CD14-positive monocyte (primary cell): Measurements from ENCODE around the gene CUL4A. TPM values are rescaled to one million over a fixed set of nuclear protein-coding genes. Genes with fewer than 3 reads are reported as not detected.

ENCODE experiments used
- DNase-seq, 3 donors: peaks; one replicate each; pipeline ENCODE4 v3.0.0-alpha.2; 2011 to 2022
- H2AFZ ChIP-seq: 2 replicates; pipeline ENCODE4 v1.6.0; 2012; ENCODE audit warnings: mild to moderate bottlenecking, low read depth, low read length, inconsistent platforms; ENCODE audit not compliant: insufficient read depth, poor library complexity, severe bottlenecking
- H3K27ac ChIP-seq, 2 donors: 1 replicate in 1 of 2; 2 replicates in 1 of 2; pipeline ENCODE4 v1.5.1; 2012 to 2013; ENCODE audit warnings: low read length in 2 of 2, control low read depth in 1 of 2, inconsistent platforms in 1 of 2, low read depth in 1 of 2, mild to moderate bottlenecking in 1 of 2
- H3K27me3 ChIP-seq, 2 donors: one replicate each; pipeline versions ENCODE4 v1.6.0 to v1.6.1; 2011 to 2013; ENCODE audit warnings: low read length in 2 of 2; ENCODE audit not compliant: control insufficient read depth in 2 of 2, insufficient read depth in 2 of 2
- H3K36me3 ChIP-seq, 2 donors: replicated peaks in 1 of 2; 1 replicate in 1 of 2; 2 replicates in 1 of 2; pipeline versions ENCODE4 v1.5.1 to v1.6.1; 2012 to 2013; ENCODE audit warnings: low read length in 2 of 2, control low read depth in 1 of 2, inconsistent platforms in 1 of 2, mild to moderate bottlenecking in 1 of 2; ENCODE audit not compliant: insufficient read depth in 2 of 2, control insufficient read depth in 1 of 2
- H3K4me1 ChIP-seq, 2 donors: 1 replicate in 1 of 2; 2 replicates in 1 of 2; pipeline versions ENCODE4 v1.5.1 to v1.6.1; 2012 to 2013; ENCODE audit warnings: low read length in 2 of 2, control low read depth in 1 of 2, inconsistent platforms in 1 of 2, mild to moderate bottlenecking in 1 of 2, moderate library complexity in 1 of 2; ENCODE audit not compliant: insufficient read depth in 2 of 2, control insufficient read depth in 1 of 2
- H3K4me2 ChIP-seq: replicated peaks from 2 replicates; pipeline ENCODE3; 2012; ENCODE audit warnings: low read length, moderate library complexity, mild to moderate bottlenecking; ENCODE audit not compliant: poor library complexity, severe bottlenecking; ENCODE audit errors: extremely low read depth
- H3K4me3 ChIP-seq, 3 experiments: fragments of 200-600 bp in 1 of 3; sonication (generic) in 1 of 3; replicated peaks in 1 of 3; 1 replicate in 2 of 3; 2 replicates in 1 of 3; pipeline ENCODE4 v1.5.1; 2011 to 2013; ENCODE audit warnings: low read length in 3 of 3, mild to moderate bottlenecking in 3 of 3, control low read depth in 2 of 3, low read depth in 2 of 3, inconsistent platforms in 1 of 3, moderate library complexity in 1 of 3
- H3K79me2 ChIP-seq: 2 replicates; pipeline ENCODE4 v1.6.0; 2012; ENCODE audit warnings: mild to moderate bottlenecking, control low read depth, inconsistent platforms, low read length, moderate library complexity; ENCODE audit not compliant: insufficient read depth
- H3K9ac ChIP-seq: 2 replicates; pipeline ENCODE4 v1.6.0; 2017; ENCODE audit warnings: low read length, mild to moderate bottlenecking; ENCODE audit not compliant: insufficient read depth, poor library complexity, severe bottlenecking
- H3K9me3 ChIP-seq, 2 donors: replicated peaks in 1 of 2; 1 replicate in 1 of 2; 2 replicates in 1 of 2; pipeline versions ENCODE4 v1.5.1 to v1.6.1; 2012 to 2013; ENCODE audit warnings: low read length in 2 of 2, control low read depth in 1 of 2; ENCODE audit not compliant: control insufficient read depth in 1 of 2, insufficient read depth in 1 of 2
- H4K20me1 ChIP-seq: 2 replicates; pipeline ENCODE4 v1.6.0; 2012; ENCODE audit warnings: mild to moderate bottlenecking, low read length, control low read depth, moderate library complexity; ENCODE audit not compliant: insufficient read depth
- H3K27ac Mint-ChIP-seq, 7 donors: one replicate each; pipeline ENCODE4 v1.8.0; 2020; ENCODE audit warnings: mild to moderate bottlenecking in 7 of 7, mixed read lengths in 7 of 7, moderate library complexity in 6 of 7, inconsistent platforms in 2 of 7
- H3K27me3 Mint-ChIP-seq, 3 donors: one replicate each; pipeline ENCODE4 v1.8.0; 2021 to 2022; ENCODE audit warnings: low read depth in 3 of 3, mild to moderate bottlenecking in 3 of 3, mixed read lengths in 3 of 3, moderate library complexity in 3 of 3, inconsistent platforms in 1 of 3
- H3K36me3 Mint-ChIP-seq, 2 donors: one replicate each; pipeline ENCODE4 v1.8.0; 2020; ENCODE audit warnings: mixed read lengths in 2 of 2, inconsistent platforms in 1 of 2, mild to moderate bottlenecking in 1 of 2
- H3K4me1 Mint-ChIP-seq: one replicate; pipeline ENCODE4 v1.8.0; 2020; ENCODE audit warnings: mild to moderate bottlenecking, mixed read lengths
- H3K4me3 Mint-ChIP-seq, 2 donors: one replicate each; pipeline ENCODE4 v1.8.0; 2020; ENCODE audit warnings: mild to moderate bottlenecking in 2 of 2, mixed read lengths in 2 of 2, moderate library complexity in 1 of 2
- H3K9me3 Mint-ChIP-seq, 7 donors: one replicate each; pipeline ENCODE4 v1.8.0; 2020 to 2022; ENCODE audit warnings: mixed read lengths in 7 of 7, mild to moderate bottlenecking in 6 of 7, moderate library complexity in 6 of 7, inconsistent platforms in 2 of 7
- WGBS: methylation state at CpG from one replicate; pipeline ENCODE4 v1.1.5; 2013; ENCODE audit warnings: missing lambda C conversion rate; ENCODE audit not compliant: insufficient coverage; 5-methylcytosine and 5-hydroxymethylcytosine counted together
- intact Hi-C, 2 donors: fragments of 100-400 bp; cut with micrococcal nuclease; formaldehyde crosslinking; loops; one replicate each; pipeline versions ENCODE4 v1.15.0 to v1.15.1; 2023
- polyA plus RNA-seq, 3 donors: library from polyadenylated mRNA; depleted of rRNA in 1 of 3; unstranded in 2 of 3; stranded (reverse) in 1 of 3; fragments of 300-500 nt in 2 of 3; fragments of >200 nt in 1 of 3; fragmentation: Illumina TruSeq in 2 of 3; gene quantifications; 1 replicate in 2 of 3; 2 replicates in 1 of 3; pipeline ENCODE4 v1.2.3, GENCODE V29; 2012 to 2021
- TF ChIP-seq, protein P1 (sequence below): fragments of 200-600 bp; IDR thresholded peaks from one replicate; pipeline ENCODE4 v1.8.0; 2022; ENCODE audit warnings: antibody characterized with exemption, mild to moderate bottlenecking

The CUL4A gene
- polyA plus RNA-seq, 3 donors: 32.0 to 53.9 (median 33.7) TPM

DNA sequence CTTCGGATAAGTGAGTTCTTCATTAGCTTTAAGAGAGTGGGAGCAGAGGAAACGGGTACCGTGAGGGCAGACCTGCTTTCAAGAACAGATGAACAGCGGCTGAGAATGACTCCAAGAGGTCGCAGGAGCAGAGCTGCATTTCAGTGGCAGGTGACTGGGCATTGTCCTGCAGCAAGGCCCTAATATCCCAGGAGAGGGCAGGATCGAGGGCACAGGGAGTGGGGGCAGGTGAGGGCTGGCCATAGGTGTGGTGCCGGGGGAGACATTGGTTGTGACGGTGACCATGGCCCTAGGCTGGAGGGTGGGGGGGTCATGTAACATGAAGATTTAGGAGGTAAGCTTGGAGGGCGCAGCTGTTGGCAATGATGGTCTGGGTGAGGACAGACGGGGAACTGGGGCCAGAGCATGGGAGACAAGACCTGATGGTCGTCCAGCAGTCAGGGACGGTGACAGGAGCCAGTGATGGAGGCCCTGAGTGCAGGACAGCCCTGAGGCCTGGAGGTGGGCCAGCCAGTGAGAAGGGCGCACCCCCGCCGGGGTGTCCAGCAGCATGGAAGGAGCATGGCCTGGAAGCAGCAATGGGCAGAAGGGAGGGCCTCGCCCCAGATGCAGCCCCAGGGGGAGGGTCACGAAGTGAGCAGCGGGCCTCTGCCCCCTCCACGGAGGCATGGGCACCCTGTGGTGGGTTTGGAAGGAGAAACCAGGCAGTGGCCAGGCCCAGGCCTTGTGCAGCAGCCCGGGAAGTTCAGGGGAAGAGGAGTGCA, 58.4 kb downstream of the CUL4A start:
- no peak overlapping the region for H3K9ac ChIP-seq
- Mint-ChIP-seq H3K9me3 (no peaks in the 10 kb centered on the region), H3K27me3 (peaks cover 0 to 4% (median 2%) of the 10 kb centered on the region in 3 donors), H3K4me1 (peaks cover 8% of the 10 kb centered on the region), H3K36me3 (peaks cover 29 to 42% of the 10 kb centered on the region in 2 donors), H3K27ac (peak overlapping the region in 1 of 7 donors; percentile 68), H3K4me3 (no peak overlapping the region)
- H3K36me3 ChIP-seq: peaks cover 14 to 28% of the 10 kb centered on the region in 2 donors
- H3K79me2 ChIP-seq: no peaks in the 10 kb centered on the region
- no peak overlapping the region for H2AFZ ChIP-seq
- no peak overlapping the region for H3K27ac ChIP-seq
- TF ChIP-seq, protein P1, sequence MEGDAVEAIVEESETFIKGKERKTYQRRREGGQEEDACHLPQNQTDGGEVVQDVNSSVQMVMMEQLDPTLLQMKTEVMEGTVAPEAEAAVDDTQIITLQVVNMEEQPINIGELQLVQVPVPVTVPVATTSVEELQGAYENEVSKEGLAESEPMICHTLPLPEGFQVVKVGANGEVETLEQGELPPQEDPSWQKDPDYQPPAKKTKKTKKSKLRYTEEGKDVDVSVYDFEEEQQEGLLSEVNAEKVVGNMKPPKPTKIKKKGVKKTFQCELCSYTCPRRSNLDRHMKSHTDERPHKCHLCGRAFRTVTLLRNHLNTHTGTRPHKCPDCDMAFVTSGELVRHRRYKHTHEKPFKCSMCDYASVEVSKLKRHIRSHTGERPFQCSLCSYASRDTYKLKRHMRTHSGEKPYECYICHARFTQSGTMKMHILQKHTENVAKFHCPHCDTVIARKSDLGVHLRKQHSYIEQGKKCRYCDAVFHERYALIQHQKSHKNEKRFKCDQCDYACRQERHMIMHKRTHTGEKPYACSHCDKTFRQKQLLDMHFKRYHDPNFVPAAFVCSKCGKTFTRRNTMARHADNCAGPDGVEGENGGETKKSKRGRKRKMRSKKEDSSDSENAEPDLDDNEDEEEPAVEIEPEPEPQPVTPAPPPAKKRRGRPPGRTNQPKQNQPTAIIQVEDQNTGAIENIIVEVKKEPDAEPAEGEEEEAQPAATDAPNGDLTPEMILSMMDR: no peak
- intact Hi-C loops: no loop called here
- H3K27me3 ChIP-seq: no peaks in the 10 kb centered on the region
- H3K4me3 ChIP-seq: no peak overlapping the region
- H3K4me2 ChIP-seq: no peak overlapping the region
- no peaks in the 10 kb centered on the region for H3K9me3 ChIP-seq
- DNase-seq: no peak
- H4K20me1 ChIP-seq: no peaks in the 10 kb centered on the region
- peaks cover 10 to 12% of the 10 kb centered on the region in 2 donors for H3K4me1 ChIP-seq
- WGBS: 93% methylated on average over 20 of the region's 20 CpGs

DNA sequence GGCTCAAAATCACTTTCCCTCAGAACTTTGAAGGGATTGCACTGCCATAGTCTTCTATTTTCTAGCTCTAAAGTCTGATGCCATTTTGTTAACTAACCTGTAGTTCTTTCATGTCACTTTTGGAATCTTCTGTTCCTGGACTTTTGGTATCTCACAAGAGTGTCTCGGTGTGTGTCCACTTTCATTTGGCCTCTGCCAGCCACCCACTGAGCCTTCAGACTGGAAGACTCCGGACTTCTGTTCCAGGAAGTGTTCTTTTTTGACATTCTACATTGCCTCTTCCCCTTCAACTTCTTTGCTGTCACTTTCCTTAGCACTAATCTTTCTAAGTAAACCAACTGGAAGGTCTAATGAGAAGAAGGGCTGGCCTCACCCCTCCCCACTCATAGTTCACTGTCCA, 62.6 kb downstream of the CUL4A start:
- TF ChIP-seq, protein P1: no peak
- Histone ChIP-seq H4K20me1 (no peaks in the 10 kb centered on the region), H3K4me1 (peaks cover 30 to 34% of the 10 kb centered on the region in 2 donors), H3K4me3 (no peak overlapping the region), H3K9ac (no peak overlapping the region), H2AFZ (no peak overlapping the region), H3K79me2 (no peaks in the 10 kb centered on the region), H3K9me3 (no peaks in the 10 kb centered on the region), H3K27me3 (no peaks in the 10 kb centered on the region), H3K4me2 (no peak overlapping the region), H3K27ac (peak overlapping the region in 1 of 2 donors; percentile 47), H3K36me3 (no peaks in the 10 kb centered on the region)
- peaks cover 4 to 8% (median 6%) of the 10 kb centered on the region in 3 donors for H3K27me3 Mint-ChIP-seq
- H3K4me1 Mint-ChIP-seq: peaks cover 27% of the 10 kb centered on the region
- DNase-seq: no peak
- H3K4me3 Mint-ChIP-seq: no peak overlapping the region
- peaks cover 0 to 3% (median 0%) of the 10 kb centered on the region in 7 donors for H3K9me3 Mint-ChIP-seq
- H3K27ac Mint-ChIP-seq: peak overlapping the region in 5 of 7 donors; percentile 15 to 86 (median 59)
- peaks cover 13 to 19% of the 10 kb centered on the region in 2 donors for H3K36me3 Mint-ChIP-seq
- intact Hi-C loops: no loop called here
- WGBS: 80% methylated on average over 2 of the region's 2 CpGs
